OCI-LY3 (cell line): Measurements from ENCODE around the gene REEP6.

Experiments used
- EZH2phosphoT487 ChIP-seq: fragments of 200-600 bp; shearing (Covaris generic); IDR thresholded peaks from 2 replicates; pipeline ENCODE4 v1.6.1; 2018; ENCODE audit warnings: antibody characterized with exemption, mixed run types, low read depth
- TF ChIP-seq, protein P1 (sequence below): fragments of 200-600, 300-600 bp; sonication (generic); IDR thresholded peaks from 2 replicates; pipeline ENCODE4 v1.5.1; 2014; ENCODE audit warnings: antibody characterized with exemption, low read length, low read depth

DNA sequence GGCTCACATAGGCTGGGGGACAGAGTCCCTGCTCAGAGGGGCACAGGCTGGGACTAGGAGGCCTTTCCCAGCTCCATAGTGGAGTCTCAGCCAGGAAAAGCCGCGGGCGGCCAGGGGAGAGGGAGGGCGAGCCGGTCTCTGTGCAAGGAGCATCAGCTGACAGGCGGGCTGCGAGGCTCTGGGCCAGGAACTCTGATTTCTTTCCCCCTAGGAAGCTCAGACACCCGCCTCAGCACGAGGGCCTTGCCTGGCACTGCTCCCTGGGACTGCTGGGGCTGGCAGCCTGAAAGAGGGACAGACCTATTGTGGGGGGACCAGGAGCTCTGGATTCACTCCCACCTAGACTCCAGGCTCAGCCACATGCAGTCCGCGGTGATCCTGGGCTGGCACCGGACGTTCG, 30.7 kb downstream of the REEP6 start:
- TF ChIP-seq, protein P1, sequence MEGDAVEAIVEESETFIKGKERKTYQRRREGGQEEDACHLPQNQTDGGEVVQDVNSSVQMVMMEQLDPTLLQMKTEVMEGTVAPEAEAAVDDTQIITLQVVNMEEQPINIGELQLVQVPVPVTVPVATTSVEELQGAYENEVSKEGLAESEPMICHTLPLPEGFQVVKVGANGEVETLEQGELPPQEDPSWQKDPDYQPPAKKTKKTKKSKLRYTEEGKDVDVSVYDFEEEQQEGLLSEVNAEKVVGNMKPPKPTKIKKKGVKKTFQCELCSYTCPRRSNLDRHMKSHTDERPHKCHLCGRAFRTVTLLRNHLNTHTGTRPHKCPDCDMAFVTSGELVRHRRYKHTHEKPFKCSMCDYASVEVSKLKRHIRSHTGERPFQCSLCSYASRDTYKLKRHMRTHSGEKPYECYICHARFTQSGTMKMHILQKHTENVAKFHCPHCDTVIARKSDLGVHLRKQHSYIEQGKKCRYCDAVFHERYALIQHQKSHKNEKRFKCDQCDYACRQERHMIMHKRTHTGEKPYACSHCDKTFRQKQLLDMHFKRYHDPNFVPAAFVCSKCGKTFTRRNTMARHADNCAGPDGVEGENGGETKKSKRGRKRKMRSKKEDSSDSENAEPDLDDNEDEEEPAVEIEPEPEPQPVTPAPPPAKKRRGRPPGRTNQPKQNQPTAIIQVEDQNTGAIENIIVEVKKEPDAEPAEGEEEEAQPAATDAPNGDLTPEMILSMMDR = no peak
- no peak for TF ChIP-seq EZH2phosphoT487
